ENCODE data around the gene ZFAND3.

The ZFAND3 gene

GRCh38 chr6:38027685-38028373 is 208.3 kb downstream of the ZFAND3 start:
- Histone ChIP-seq H3K4me1 (ENCODE audit: control insufficient read depth, insufficient read depth, low read length, poor library complexity, severe bottlenecking) (no peaks in the 10 kb centered on the region), H3K27ac (ENCODE audit: low read depth, low read length, severe bottlenecking) (no peak overlapping the region), H3K4me3 (ENCODE audit: extremely low read depth, insufficient read depth, low read length, poor library complexity, severe bottlenecking) (no peak overlapping the region), H3K9me3 (ENCODE audit: control insufficient read depth, low read length) (peaks cover 9% of the 10 kb centered on the region), H3K36me3 (ENCODE audit: control insufficient read depth, insufficient read depth, low read length) (no peaks in the 10 kb centered on the region)
- WGBS, 2 experiments (ENCODE audit: insufficient coverage in 2 of 2), result 83 to 87% methylated on average over 1 to 2 of the region's 2 CpGs

DNA sequence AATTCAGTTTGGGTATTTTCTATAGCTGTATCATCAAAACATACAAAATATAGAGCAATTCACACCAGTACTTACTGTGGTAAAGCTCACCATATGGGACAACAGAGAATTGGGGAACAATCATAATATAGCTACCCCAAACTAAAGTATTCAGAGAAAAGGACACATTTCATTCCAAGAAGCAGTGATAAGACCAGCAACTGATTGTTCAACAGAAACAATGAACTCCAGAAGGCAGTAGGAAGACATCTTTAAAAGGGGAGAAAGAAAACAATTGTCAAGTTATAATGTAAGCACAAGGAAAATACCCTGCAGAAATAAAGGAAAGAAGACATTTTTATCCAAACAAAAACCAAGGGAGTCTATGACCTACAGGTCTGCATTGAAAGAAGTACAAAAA is 210.9 kb downstream of the ZFAND3 start:
- Histone ChIP-seq H3K27ac (ENCODE audit: low read depth, low read length, severe bottlenecking) (no peak overlapping the region), H3K9me3 (ENCODE audit: control insufficient read depth, low read length) (no peaks in the 10 kb centered on the region), H3K4me3 (ENCODE audit: extremely low read depth, insufficient read depth, low read length, poor library complexity, severe bottlenecking) (no peak overlapping the region), H3K4me1 (ENCODE audit: control insufficient read depth, insufficient read depth, low read length, poor library complexity, severe bottlenecking) (no peaks in the 10 kb centered on the region), H3K36me3 (ENCODE audit: control insufficient read depth, insufficient read depth, low read length) (no peaks in the 10 kb centered on the region)

GRCh38 chr6:38032797-38033196 is 213.3 kb downstream of the ZFAND3 start:
- Histone ChIP-seq H3K27ac (ENCODE audit: low read depth, low read length, severe bottlenecking) (no peak overlapping the region), H3K36me3 (ENCODE audit: control insufficient read depth, insufficient read depth, low read length) (no peaks in the 10 kb centered on the region), H3K4me3 (ENCODE audit: extremely low read depth, insufficient read depth, low read length, poor library complexity, severe bottlenecking) (no peak overlapping the region), H3K9me3 (ENCODE audit: control insufficient read depth, low read length) (no peaks in the 10 kb centered on the region), H3K4me1 (ENCODE audit: control insufficient read depth, insufficient read depth, low read length, poor library complexity, severe bottlenecking) (no peaks in the 10 kb centered on the region)
- 88 to 100% methylated on average over 1 of the region's 1 CpG for WGBS, 2 experiments (ENCODE audit: insufficient coverage in 2 of 2)

- WGBS, 2 experiments (ENCODE audit: insufficient coverage in 2 of 2), result no CpG with 5 or more reads among the region's 1 CpG
- H3K36me3 ChIP-seq (ENCODE audit: control insufficient read depth, insufficient read depth, low read length), result no peaks in the 10 kb centered on the region
- H3K9me3 ChIP-seq (ENCODE audit: control insufficient read depth, low read length), result no peaks in the 10 kb centered on the region
- no peak overlapping the region for H3K4me3 ChIP-seq (ENCODE audit: extremely low read depth, insufficient read depth, low read length, poor library complexity, severe bottlenecking)
- no peak overlapping the region for H3K27ac ChIP-seq (ENCODE audit: low read depth, low read length, severe bottlenecking)
- no peaks in the 10 kb centered on the region for H3K4me1 ChIP-seq (ENCODE audit: control insufficient read depth, insufficient read depth, low read length, poor library complexity, severe bottlenecking)
These were observed 214.0 kb downstream of the ZFAND3 start for GRCh38 chr6:38033442-38033982.

DNA sequence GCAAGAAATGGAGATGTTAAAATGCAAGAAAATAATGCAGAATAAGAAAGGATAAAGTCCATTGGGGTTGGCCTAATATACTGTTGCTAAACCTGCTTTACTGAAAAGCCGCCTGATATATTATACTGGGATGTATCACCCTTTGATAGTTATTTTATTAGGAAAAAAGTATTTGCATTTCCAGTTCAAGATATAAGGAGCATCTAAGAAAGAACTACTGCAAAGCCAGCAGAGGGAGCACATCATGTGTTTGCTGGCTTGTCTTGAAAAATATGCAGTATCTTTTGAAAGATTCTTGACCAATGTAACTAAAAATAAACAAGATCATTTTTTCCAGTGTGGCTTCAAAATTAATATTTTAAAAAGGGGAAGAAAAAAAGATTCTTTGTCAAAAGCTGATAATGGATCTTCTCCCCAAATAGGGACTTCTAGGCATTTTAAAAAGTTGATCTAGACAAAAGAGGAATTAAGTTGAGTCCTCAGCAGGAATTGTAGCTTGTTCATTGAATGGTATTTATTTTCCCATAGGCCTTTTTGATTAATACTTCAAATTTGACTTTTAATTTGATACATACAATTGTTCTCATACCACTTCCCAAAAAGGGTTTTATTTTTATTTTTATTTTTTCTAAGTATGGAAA is 214.9 kb downstream of the ZFAND3 start:
- Histone ChIP-seq H3K36me3 (ENCODE audit: control insufficient read depth, insufficient read depth, low read length) (no peaks in the 10 kb centered on the region), H3K27ac (ENCODE audit: low read depth, low read length, severe bottlenecking) (no peak overlapping the region), H3K9me3 (ENCODE audit: control insufficient read depth, low read length) (no peaks in the 10 kb centered on the region), H3K4me3 (ENCODE audit: extremely low read depth, insufficient read depth, low read length, poor library complexity, severe bottlenecking) (no peak overlapping the region), H3K4me1 (ENCODE audit: control insufficient read depth, insufficient read depth, low read length, poor library complexity, severe bottlenecking) (no peaks in the 10 kb centered on the region)
- no CpG with 5 or more reads among the region's 1 CpG for WGBS, 2 experiments (ENCODE audit: insufficient coverage in 2 of 2)

DNA sequence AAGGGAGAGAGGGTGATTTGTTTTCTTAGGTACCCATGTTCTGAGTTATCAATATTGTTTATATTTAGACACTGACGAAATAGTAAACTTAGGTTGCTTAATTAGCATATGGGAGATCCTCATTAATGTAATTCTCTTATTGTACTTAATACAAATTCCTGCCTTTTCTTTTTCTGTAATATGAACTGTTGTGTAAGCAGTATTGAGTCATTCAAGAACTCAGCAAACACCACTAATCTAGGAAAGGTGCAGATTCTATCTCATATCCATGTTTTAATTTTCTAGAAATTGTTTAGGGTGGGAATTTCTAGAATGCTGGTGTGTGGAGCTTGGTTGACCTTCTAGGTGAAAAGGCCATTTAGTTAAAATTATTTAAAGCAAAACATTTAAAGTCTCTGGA is 216.0 kb downstream of the ZFAND3 start:
- no CpG with 5 or more reads among the region's 1 CpG for WGBS, 2 experiments (ENCODE audit: insufficient coverage in 2 of 2)
- Histone ChIP-seq H3K4me1 (ENCODE audit: control insufficient read depth, insufficient read depth, low read length, poor library complexity, severe bottlenecking) (no peaks in the 10 kb centered on the region), H3K27ac (ENCODE audit: low read depth, low read length, severe bottlenecking) (no peak overlapping the region)

GRCh38 chr6:38039502-38039901 is 220.0 kb downstream of the ZFAND3 start:
- H3K4me1 ChIP-seq (ENCODE audit: control insufficient read depth, insufficient read depth, low read length, poor library complexity, severe bottlenecking), result no peaks in the 10 kb centered on the region
- no peak overlapping the region for H3K4me3 ChIP-seq (ENCODE audit: extremely low read depth, insufficient read depth, low read length, poor library complexity, severe bottlenecking)
- H3K9me3 ChIP-seq (ENCODE audit: control insufficient read depth, low read length), result no peaks in the 10 kb centered on the region
- WGBS, 2 experiments (ENCODE audit: insufficient coverage in 2 of 2), result 80% methylated on average over 1 of the region's 2 CpGs; no CpG with 5 or more reads in 1 of the 2 experiments
- H3K36me3 ChIP-seq (ENCODE audit: control insufficient read depth, insufficient read depth, low read length), result no peaks in the 10 kb centered on the region
- no peak overlapping the region for H3K27ac ChIP-seq (ENCODE audit: low read depth, low read length, severe bottlenecking)

More for the DNA sequence above, 216.0 kb downstream of the ZFAND3 start:
- Histone ChIP-seq H3K9me3 (ENCODE audit: control insufficient read depth, low read length) (no peaks in the 10 kb centered on the region), H3K36me3 (ENCODE audit: control insufficient read depth, insufficient read depth, low read length) (no peaks in the 10 kb centered on the region), H3K4me3 (ENCODE audit: extremely low read depth, insufficient read depth, low read length, poor library complexity, severe bottlenecking) (no peak overlapping the region)

DNA sequence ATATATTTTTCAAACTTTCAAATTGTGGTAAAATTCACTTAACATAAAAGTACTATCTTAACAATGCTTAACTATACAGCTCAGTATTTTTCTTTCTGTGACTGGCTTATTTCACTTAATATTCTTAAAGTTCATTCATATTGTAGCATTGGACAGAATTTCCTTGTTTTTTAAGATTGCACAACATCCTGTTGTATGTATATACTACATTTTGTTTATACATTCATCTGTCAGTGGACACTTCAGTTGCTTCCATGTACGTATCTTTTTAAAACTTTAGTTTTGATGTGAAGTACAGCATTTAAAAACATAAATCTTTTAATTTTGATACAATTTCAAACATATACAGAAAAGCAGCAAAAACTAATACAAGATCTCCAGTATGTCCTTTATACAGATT is 220.7 kb downstream of the ZFAND3 start:
- H3K4me3 ChIP-seq (ENCODE audit: extremely low read depth, insufficient read depth, low read length, poor library complexity, severe bottlenecking), result no peak overlapping the region
- H3K27ac ChIP-seq (ENCODE audit: low read depth, low read length, severe bottlenecking), result no peak overlapping the region
- WGBS, 2 experiments (ENCODE audit: insufficient coverage in 2 of 2), result no CpG with 5 or more reads among the region's 1 CpG
- H3K4me1 ChIP-seq (ENCODE audit: control insufficient read depth, insufficient read depth, low read length, poor library complexity, severe bottlenecking), result no peaks in the 10 kb centered on the region
- H3K9me3 ChIP-seq (ENCODE audit: control insufficient read depth, low read length), result no peaks in the 10 kb centered on the region
- H3K36me3 ChIP-seq (ENCODE audit: control insufficient read depth, insufficient read depth, low read length), result no peaks in the 10 kb centered on the region

DNA sequence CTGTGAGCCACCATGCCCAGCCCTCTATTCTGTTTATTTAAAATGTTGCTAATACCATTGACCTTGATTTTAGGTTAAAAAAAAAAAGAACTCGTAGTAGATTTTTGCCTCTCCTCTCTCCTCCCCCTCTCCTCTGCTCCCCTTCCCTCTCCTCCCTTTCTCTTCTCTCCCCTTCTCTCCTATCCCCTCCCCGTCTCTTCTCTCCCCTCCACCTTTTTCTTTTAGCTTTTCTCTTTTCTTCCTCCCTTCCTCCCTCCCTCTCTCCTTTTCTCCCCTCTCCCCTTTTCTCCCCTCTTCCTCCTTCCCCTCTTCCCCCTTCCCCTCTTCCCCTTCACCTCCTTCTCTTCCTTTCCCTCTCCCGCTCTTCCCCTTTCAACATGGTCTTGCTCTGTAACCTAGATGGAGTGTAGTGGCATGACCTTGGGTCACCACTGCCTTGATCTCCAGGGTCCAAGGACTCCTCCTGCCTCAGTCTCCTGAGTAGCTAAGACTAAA is 223.8 kb downstream of the ZFAND3 start:
- Histone ChIP-seq H3K27ac (ENCODE audit: low read depth, low read length, severe bottlenecking) (no peak overlapping the region), H3K9me3 (ENCODE audit: control insufficient read depth, low read length) (no peaks in the 10 kb centered on the region), H3K4me3 (ENCODE audit: extremely low read depth, insufficient read depth, low read length, poor library complexity, severe bottlenecking) (no peak overlapping the region), H3K4me1 (ENCODE audit: control insufficient read depth, insufficient read depth, low read length, poor library complexity, severe bottlenecking) (no peaks in the 10 kb centered on the region), H3K36me3 (ENCODE audit: control insufficient read depth, insufficient read depth, low read length) (no peaks in the 10 kb centered on the region)
- WGBS, 2 experiments (ENCODE audit: insufficient coverage in 2 of 2), result 50 to 91% methylated on average over 1 to 3 of the region's 3 CpGs

DNA sequence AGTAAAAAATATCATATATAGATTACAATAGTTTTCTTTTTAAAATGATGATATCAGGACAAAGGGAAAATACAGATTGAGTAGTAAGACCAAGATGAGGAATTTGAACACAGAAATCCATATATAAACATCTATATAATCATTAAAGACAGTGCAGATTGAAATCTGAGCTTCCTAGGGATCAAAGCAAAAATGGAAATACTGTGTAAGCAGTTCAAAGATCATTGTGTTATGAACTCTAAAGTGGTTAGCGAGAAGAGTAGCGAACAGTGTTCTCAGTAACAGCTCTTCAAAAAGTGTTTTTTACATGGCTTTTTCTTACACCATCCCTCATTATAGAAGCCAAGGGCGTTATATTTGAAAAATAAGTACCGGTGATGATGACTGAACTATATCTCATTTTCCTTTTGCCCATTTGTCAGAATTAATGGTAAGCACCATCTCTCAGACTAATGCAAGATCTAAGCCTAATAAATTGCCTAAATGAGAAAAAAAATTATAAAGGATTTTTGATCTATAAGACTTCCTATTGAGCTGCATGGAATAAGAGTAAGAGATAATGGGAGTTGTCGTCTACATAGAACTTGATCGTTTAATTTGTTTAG is 226.3 kb downstream of the ZFAND3 start:
- 82% methylated on average over 4 of the region's 6 CpGs; no CpG with 5 or more reads in 1 of the 2 experiments for WGBS, 2 experiments (ENCODE audit: insufficient coverage in 2 of 2)
- Histone ChIP-seq H3K4me3 (ENCODE audit: extremely low read depth, insufficient read depth, low read length, poor library complexity, severe bottlenecking) (no peak overlapping the region), H3K9me3 (ENCODE audit: control insufficient read depth, low read length) (no peaks in the 10 kb centered on the region), H3K4me1 (ENCODE audit: control insufficient read depth, insufficient read depth, low read length, poor library complexity, severe bottlenecking) (no peaks in the 10 kb centered on the region), H3K27ac (ENCODE audit: low read depth, low read length, severe bottlenecking) (no peak overlapping the region), H3K36me3 (ENCODE audit: control insufficient read depth, insufficient read depth, low read length) (no peaks in the 10 kb centered on the region)
